ENCODE measurements around the gene THRB. TPM values are rescaled to one million over a fixed set of nuclear protein-coding genes. Genes with fewer than 3 reads are reported as not detected.

THRB gene
- total RNA-seq, 2 donors from 2014 or later = 0.24 to 0.26 TPM

DNA sequence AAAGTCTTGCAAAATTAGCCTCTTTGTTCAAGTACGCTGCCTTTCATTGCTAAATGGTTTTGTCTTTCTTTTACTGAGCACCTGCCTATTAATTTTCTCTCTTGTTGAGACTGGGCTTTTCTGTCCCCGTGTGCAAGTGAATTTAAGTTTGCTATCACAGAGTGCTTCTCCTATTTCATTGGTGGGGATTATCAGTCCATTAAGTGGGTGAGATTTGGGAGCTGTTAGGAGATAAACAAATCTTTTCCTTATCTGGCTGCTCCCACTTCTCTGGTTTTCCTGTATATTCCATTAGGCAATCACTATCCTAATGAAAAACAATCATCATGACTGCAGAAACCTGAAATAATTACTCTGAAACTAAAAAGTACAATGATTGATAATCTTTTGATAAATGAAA is 295.4 kb downstream of the THRB start:
- WGBS, 2 experiments (ENCODE audit: insufficient coverage in 1 of 2, insufficient read length in 1 of 2) = 75% methylated on average over 1 to 2 of the region's 2 CpGs
- Histone ChIP-seq H3K27me3 (ENCODE audit: control insufficient read depth, insufficient read depth, low read length, poor library complexity, severe bottlenecking) (peaks cover 10% of the 10 kb centered on the region), H3K9me3 (ENCODE audit: control insufficient read depth, low read length) (peaks cover 12% of the 10 kb centered on the region), H3K36me3 (ENCODE audit: control insufficient read depth, insufficient read depth, low read length) (no peaks in the 10 kb centered on the region), H3K4me3 (ENCODE audit: low read length) (peak overlapping the region; percentile 46), H3K27ac (ENCODE audit: low read depth, low read length) (no peak overlapping the region), H3K4me1 (ENCODE audit: control insufficient read depth, insufficient read depth, low read length) (peaks cover 9% of the 10 kb centered on the region), H3K9ac (ENCODE audit: extremely low read depth, low read length, poor library complexity, severe bottlenecking) (no peak overlapping the region)
- Mint-ChIP-seq H3K4me3 (no peak overlapping the region), H3K4me1 (peaks cover 11% of the 10 kb centered on the region), H3K27me3 (ENCODE audit: insufficient read depth) (peaks cover 6% of the 10 kb centered on the region), H3K9me3 (peaks cover 24% of the 10 kb centered on the region), H3K27ac (no peak overlapping the region), H3K36me3 (ENCODE audit: low read depth) (no peaks in the 10 kb centered on the region)
- DNase-seq = no peak
- no peak for TF ChIP-seq CTCF (conservative IDR thresholded peaks at IDR 0.05)

GRCh38 chr3:24198728-24199127 is 295.9 kb downstream of the THRB start:
- H3K36me3 ChIP-seq (ENCODE audit: control insufficient read depth, insufficient read depth, low read length) = no peaks in the 10 kb centered on the region
- Mint-ChIP-seq H3K4me1 (peaks cover 11% of the 10 kb centered on the region), H3K27ac (no peak overlapping the region), H3K36me3 (ENCODE audit: low read depth) (no peaks in the 10 kb centered on the region), H3K4me3 (no peak overlapping the region), H3K9me3 (peaks cover 18% of the 10 kb centered on the region), H3K27me3 (ENCODE audit: insufficient read depth) (peaks cover 6% of the 10 kb centered on the region)
- TF ChIP-seq CTCF (conservative IDR thresholded peaks at IDR 0.05) = no peak
- H3K27me3 ChIP-seq (ENCODE audit: control insufficient read depth, insufficient read depth, low read length, poor library complexity, severe bottlenecking) = peaks cover 10% of the 10 kb centered on the region
- WGBS, 2 experiments (ENCODE audit: insufficient coverage in 1 of 2, insufficient read length in 1 of 2) = 94 to 100% methylated on average over 1 of the region's 1 CpG
- no peak overlapping the region for H3K4me3 ChIP-seq (ENCODE audit: low read length)
- no peak for DNase-seq
- peaks cover 12% of the 10 kb centered on the region for H3K9me3 ChIP-seq (ENCODE audit: control insufficient read depth, low read length)
- H3K4me1 ChIP-seq (ENCODE audit: control insufficient read depth, insufficient read depth, low read length) = peaks cover 9% of the 10 kb centered on the region
- H3K9ac ChIP-seq (ENCODE audit: extremely low read depth, low read length, poor library complexity, severe bottlenecking) = no peak overlapping the region
- H3K27ac ChIP-seq (ENCODE audit: low read depth, low read length) = no peak overlapping the region

GRCh38 chr3:24197809-24198208 is 296.8 kb downstream of the THRB start:
- H3K9me3 ChIP-seq (ENCODE audit: control insufficient read depth, low read length) = peaks cover 10% of the 10 kb centered on the region
- DNase-seq = peak; percentile 83
- Mint-ChIP-seq H3K27ac (no peak overlapping the region), H3K4me1 (peaks cover 16% of the 10 kb centered on the region), H3K9me3 (peaks cover 10% of the 10 kb centered on the region), H3K36me3 (ENCODE audit: low read depth) (no peaks in the 10 kb centered on the region), H3K4me3 (no peak overlapping the region), H3K27me3 (ENCODE audit: insufficient read depth) (peaks cover 6% of the 10 kb centered on the region)
- no peaks in the 10 kb centered on the region for H3K36me3 ChIP-seq (ENCODE audit: control insufficient read depth, insufficient read depth, low read length)
- peaks cover 10% of the 10 kb centered on the region for H3K27me3 ChIP-seq (ENCODE audit: control insufficient read depth, insufficient read depth, low read length, poor library complexity, severe bottlenecking)
- H3K9ac ChIP-seq (ENCODE audit: extremely low read depth, low read length, poor library complexity, severe bottlenecking) = no peak overlapping the region
- H3K4me1 ChIP-seq (ENCODE audit: control insufficient read depth, insufficient read depth, low read length) = peaks cover 9% of the 10 kb centered on the region
- peak; percentile 74 for TF ChIP-seq CTCF (conservative IDR thresholded peaks at IDR 0.05)
- 85 to 100% methylated on average over 4 to 5 of the region's 5 CpGs for WGBS, 2 experiments (ENCODE audit: insufficient coverage in 1 of 2, insufficient read length in 1 of 2)
- H3K27ac ChIP-seq (ENCODE audit: low read depth, low read length) = no peak overlapping the region
- no peak overlapping the region for H3K4me3 ChIP-seq (ENCODE audit: low read length)
